GM21717 (cell line): ENCODE data around the gene STUB1.

Experiments used
- ATAC-seq: cut with Tn5 transposase; IDR thresholded peaks from one replicate; pipeline ENCODE4 v1.9.1; 2021; ENCODE audit warnings: mild to moderate bottlenecking, moderate library complexity; ENCODE audit not compliant: unreplicated experiment

Gene STUB1

DNA sequence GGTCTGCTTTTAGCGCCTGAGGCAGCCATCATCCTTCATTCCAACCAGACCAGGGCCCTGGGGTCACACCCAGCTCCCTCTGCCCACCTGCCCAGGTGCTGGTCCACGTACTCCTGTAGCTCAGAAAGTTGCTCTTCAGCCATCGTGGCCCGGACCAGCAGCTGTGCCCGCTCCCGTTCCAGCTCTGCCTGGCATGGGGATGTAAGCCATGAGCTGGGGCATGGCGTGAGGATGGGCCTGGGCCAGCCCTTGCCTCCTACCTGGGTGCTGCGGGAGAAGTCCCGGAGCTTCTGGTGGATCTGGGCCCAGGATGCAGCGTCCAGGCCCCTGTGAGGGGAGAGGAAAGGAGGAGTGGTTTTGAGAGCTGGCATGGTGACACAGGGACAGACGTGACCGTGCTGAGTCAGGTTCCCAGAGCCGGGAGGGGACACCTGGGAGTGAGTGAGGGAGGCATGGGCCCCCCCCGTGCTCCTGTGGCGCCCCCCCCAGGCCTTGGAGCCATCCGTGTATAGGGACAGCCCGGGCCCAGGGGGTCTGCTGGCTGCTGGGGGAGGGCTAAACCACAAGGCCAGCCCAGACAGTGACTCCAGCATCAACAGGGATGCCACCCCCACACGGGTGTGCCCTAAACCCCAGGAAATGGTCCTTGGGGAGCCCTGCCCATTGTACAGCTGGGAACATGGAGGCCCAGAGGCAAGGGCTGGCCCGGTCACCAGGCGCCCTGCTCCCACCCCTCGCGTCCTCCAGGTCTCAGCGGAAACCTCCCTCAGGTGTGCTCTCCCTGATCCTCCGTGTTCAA, 42.8 kb downstream of the STUB1 start:
- no peak for ATAC-seq

GRCh38 chr16:723695-724094, 43.5 kb downstream of the STUB1 start:
- no peak for ATAC-seq

DNA sequence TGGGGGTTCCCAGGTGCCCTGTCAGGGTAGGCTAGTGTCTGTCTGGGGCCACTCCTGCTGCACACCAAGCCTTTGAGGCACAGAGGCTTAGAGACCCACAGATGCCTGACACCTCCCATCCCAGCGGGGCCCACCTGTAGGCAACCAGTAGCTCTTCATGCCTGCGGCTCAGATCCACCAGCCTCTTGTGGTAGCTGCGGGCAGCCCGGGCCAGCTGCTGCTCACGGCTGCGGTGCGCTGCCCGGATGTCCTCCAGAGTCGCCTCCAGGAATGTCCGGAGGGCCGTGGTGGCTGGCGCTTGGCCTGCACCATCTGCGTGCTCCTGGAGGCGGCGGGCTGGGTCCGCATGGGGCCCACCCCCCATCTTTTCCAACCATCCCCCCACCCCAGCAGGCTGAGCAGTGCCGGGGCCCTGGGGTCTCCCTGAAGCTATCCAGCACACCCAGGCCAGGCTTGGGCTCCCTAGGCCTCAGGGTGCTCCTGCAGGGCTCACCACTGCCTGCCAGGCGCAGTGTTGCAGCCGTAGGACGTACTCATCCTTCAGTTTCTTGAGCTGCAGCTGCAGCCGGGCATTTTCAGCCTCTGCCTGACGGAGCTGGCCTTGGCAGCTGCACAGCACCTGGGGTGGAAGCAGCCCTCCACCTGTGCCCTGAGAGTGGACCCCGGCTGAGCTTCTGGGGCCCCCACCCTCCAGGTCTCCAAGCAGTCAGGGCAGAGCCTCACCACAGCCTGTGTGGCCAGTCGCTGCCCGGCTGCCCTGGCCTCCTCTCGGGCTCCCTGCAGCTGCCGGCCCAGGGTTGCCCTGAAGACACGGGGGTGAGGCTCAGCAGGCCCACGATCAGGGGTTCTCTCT, 44.2 kb downstream of the STUB1 start:
- no peak for ATAC-seq

GRCh38 chr16:725041-725376, 44.8 kb downstream of the STUB1 start:
- no peak for ATAC-seq

DNA sequence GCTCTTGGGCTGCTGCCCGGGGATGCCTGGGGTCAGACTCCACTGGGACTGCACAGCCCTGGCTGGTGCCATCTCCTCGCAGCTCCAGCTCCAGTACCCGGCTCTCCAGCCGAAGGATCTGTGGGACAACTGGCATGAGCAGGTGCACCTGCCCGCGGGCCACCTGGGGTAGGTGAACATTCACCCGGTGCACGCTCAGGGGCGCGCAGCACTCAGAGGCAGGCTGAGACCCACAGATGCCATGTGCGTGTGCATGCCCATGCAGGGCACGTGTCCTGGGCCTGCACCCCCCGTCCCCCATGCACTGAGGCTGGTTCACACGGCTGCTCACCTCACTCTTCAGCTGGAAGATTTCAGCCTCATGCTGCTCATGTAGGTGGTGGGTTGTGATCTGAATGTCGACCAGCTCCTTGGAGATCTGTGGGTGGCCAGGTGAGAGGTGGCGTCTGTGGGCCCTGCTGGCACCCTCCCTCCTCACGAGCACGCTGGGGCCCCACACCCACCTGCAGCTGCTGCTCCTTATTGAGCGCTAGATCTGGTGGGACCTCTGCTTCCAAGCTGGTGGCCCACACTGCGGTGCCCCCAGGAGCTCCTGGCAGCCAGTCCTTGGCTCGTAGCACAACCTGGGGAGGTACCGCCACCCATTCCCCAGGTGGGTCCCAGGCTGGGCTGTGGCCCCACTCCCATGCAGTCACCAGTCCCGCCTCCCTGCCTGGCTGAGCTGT, 45.4 kb downstream of the STUB1 start:
- no peak for ATAC-seq

- no peak for ATAC-seq
These were observed 45.9 kb downstream of the STUB1 start for GRCh38 chr16:726188-726437.

- ATAC-seq, result no peak
These were observed 46.5 kb downstream of the STUB1 start, which contains the start of the genes CCDC78 and HAGHL for GRCh38 chr16:726438-727290. TSS of gene CCDC78 (minus strand) at chr16:726443. CDS start at chr16:726367, 76 bp downstream. TSS of gene HAGHL (plus strand) at chr16:727106. CDS start at chr16:727510, 404 bp downstream.

DNA sequence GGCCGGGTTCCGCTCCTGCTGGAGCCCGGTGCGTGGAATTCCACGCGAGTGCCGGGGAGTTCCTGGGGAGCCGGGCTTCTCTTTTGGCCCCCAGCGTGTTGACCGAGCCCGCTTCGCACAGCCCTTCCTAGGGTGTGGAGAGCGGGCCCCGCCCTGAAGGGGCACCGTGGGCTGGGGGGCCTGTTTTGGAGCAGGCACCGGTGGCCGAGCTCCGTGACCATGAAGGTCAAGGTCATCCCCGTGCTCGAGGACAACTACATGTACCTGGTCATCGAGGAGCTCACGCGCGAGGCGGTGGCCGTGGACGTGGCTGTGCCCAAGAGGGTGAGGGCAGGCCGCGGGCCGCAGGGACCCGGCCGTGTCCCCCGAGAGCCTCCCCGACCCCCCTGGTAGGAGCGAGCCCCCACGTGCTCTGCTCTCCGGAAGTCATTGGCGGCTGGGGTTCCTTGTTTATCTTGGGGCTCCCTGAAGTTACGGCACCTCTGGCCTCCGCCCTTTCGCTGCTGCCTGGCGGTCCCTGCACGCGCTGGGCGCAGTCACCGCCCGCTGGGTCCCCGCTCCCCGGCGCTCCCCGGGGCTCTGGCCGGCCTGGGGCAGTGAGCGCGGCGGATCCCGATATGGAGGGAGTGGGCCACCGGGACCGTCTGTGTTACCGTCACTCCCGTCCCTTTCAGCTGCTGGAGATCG, 47.2 kb downstream of the STUB1 start:
- no peak for ATAC-seq

DNA sequence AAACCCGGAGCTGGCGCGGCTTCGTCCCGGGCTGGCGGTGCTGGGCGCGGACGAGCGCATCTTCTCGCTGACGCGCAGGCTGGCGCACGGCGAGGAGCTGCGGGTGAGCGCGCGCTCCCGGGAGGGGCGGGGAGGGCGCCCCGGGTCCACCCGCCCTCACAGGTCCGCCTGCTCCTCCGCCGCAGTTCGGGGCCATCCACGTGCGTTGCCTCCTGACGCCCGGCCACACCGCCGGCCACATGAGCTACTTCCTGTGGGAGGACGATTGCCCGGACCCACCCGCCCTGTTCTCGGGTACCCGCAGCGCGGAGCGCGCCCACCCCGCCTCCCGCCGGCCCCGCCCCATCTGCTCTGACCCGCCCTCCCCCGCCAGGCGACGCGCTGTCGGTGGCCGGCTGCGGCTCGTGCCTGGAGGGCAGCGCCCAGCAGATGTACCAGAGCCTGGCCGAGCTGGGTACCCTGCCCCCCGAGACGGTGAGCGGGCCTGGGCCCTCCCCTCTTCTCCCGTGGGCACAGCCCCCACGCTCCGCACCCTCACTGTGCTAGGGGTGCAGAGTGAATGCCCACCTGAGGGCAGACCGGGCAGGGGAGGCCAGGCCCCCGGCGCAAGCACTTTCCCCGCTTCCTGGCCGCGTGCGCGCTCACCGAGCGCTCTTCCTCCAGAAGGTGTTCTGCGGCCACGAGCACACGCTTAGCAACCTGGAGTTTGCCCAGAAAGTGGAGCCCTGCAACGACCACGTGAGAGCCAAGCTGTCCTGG, 48.1 kb downstream of the STUB1 start:
- ATAC-seq, result no peak

GRCh38 chr16:728890-729744, 48.9 kb downstream of the STUB1 start:
- ATAC-seq, result no peak

GRCh38 chr16:729768-730665, 49.8 kb downstream of the STUB1 start:
- no peak for ATAC-seq

GRCh38 chr16:730666-731509, 50.7 kb downstream of the STUB1 start:
- ATAC-seq, result no peak

GRCh38 chr16:732332-732731, 52.1 kb downstream of the STUB1 start:
- no peak for ATAC-seq
